Lung (tissue), 12 donors: ENCODE measurements around the gene GGA1. TPM values are rescaled to one million over a fixed set of nuclear protein-coding genes. Genes with fewer than 3 reads are reported as not detected.

ENCODE experiments used
- ATAC-seq: fragments of 200-7000 bp; cut with Tn5 transposase; one replicate; pipeline ENCODE4 v1.9.1; 2020; ENCODE audit warnings: moderate number of reproducible peaks; ENCODE audit not compliant: insufficient read depth, low FRiP score
- DNase-seq, 3 donors: peaks; one replicate each; pipeline ENCODE4 v3.0.0-alpha.2; 2013 to 2017
- H3K27ac ChIP-seq, 2 donors: one replicate each; pipeline ENCODE4 v1.5.1; 2013; ENCODE audit warnings: mild to moderate bottlenecking in 2 of 2, moderate library complexity in 2 of 2, control low read depth in 1 of 2, inconsistent platforms in 1 of 2, low read depth in 1 of 2, low read length in 1 of 2
- H3K27me3 ChIP-seq, 3 donors: one replicate each; pipeline ENCODE4 v1.5.1; 2013; ENCODE audit warnings: low read length in 2 of 3; ENCODE audit not compliant: control insufficient read depth in 3 of 3, insufficient read depth in 3 of 3
- H3K36me3 ChIP-seq, 4 donors: one replicate each; pipeline ENCODE4 v1.5.1; 2013; ENCODE audit warnings: low read length in 4 of 4, mild to moderate bottlenecking in 1 of 4, moderate library complexity in 1 of 4; ENCODE audit not compliant: control insufficient read depth in 4 of 4, insufficient read depth in 4 of 4
- H3K4me1 ChIP-seq, 5 donors: one replicate each; pipeline ENCODE4 v1.5.1; 2013; ENCODE audit warnings: low read length in 5 of 5, mild to moderate bottlenecking in 2 of 5, moderate library complexity in 1 of 5; ENCODE audit not compliant: control insufficient read depth in 5 of 5, insufficient read depth in 5 of 5
- H3K4me3 ChIP-seq: one replicate; pipeline ENCODE4 v1.5.1; 2013; ENCODE audit warnings: mild to moderate bottlenecking, control low read depth, moderate library complexity
- H3K9ac ChIP-seq, 2 donors: one replicate each; pipeline ENCODE4 v1.5.1; 2013; ENCODE audit warnings: low read length in 2 of 2, control low read depth in 1 of 2; ENCODE audit not compliant: insufficient read depth in 1 of 2
- H3K9me3 ChIP-seq, 4 donors: one replicate each; pipeline ENCODE4 v1.5.1; 2013; ENCODE audit warnings: low read length in 3 of 4, mild to moderate bottlenecking in 1 of 4, moderate library complexity in 1 of 4; ENCODE audit not compliant: control insufficient read depth in 4 of 4, insufficient read depth in 3 of 4
- WGBS, 2 donors: extraction: QIAGEN DNeasy Blood & Tissue Kit; methylation state at CpG; one replicate each; pipeline ENCODE4 v1.1.7; 2013; 5-methylcytosine and 5-hydroxymethylcytosine counted together
- polyA plus RNA-seq, 2 donors: library from polyadenylated mRNA; stranded (reverse); fragments of 200-250 nt; gene quantifications; one replicate each; pipeline ENCODE4 v1.2.1, GENCODE V29; 2013
- total RNA-seq, 2 donors: library from RNA; depleted of rRNA in 1 of 2; stranded (reverse); fragments of >200 nt in 1 of 2; gene quantifications; one replicate each; pipeline ENCODE4 v1.2.1, GENCODE V29; 2014 to 2021
- TF ChIP-seq, protein P1 (sequence below): IDR thresholded peaks from 2 replicates; pipeline ENCODE4 v1.5.1; 2012; ENCODE audit warnings: mild to moderate bottlenecking; ENCODE audit errors: control extremely low read depth, extremely low read depth
- donor health status: control.
- donor health status: control.
- donor health status: Bipolar disorder and iron deficiency.
- donor health status: healthy.
- donor health status: DM: yes; HTN: yes; CAD: no.

Gene GGA1
- total and polyA plus RNA-seq, 4 donors, result 51.5 to 72.4 (median 57.5) TPM

DNA sequence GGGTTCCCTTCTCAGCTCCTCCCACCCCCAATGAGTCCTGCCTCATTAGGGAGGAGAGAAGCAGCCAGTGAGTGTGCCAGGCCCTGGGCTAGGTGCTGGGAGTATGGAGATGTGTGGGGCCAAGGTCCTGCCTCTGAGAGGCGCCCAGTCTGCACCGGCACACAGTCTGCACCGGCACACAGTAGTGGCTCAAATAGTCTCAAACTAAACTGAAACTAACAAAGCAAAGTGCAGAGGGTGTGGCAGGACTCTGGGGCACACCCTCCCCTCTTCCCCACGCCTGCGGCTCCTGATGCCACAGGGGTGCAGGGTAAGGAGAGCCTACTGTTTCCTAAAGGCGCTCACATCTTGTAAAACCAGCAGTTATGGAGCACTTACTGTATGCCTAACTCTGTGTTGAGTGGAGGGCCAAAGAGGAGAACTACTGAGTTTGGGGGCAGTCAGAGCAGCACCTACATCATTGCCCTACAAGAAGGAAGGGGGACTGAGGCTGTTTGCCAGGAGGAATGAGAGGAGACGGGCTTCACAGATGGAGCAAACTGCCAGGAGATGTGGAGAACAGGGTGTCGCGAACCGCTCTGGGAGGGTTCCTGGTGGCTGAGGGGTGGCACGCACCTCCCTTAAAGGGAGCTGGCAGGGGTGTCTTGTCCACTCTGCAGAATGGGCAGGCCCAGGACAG is 29.9 kb downstream of the GGA1 start:
- 41 to 47% methylated on average over 11 of the region's 11 CpGs for WGBS, 2 donors
- ATAC-seq (no peak), DNase-seq (no peak)
- Histone ChIP-seq H3K9ac (peak overlapping the region in 1 of 2 donors; percentile 11), H3K9me3 (no peaks in the 10 kb centered on the region), H3K4me1 (peaks cover 7 to 70% (median 31%) of the 10 kb centered on the region in 5 donors), H3K27ac (peak overlapping the region in 1 of 2 donors; percentile 57), H3K4me3 (no peak overlapping the region), H3K27me3 (no peaks in the 10 kb centered on the region), H3K36me3 (peaks cover 0 to 5% (median under 1%) of the 10 kb centered on the region in 4 donors)
- TF ChIP-seq, protein P1, sequence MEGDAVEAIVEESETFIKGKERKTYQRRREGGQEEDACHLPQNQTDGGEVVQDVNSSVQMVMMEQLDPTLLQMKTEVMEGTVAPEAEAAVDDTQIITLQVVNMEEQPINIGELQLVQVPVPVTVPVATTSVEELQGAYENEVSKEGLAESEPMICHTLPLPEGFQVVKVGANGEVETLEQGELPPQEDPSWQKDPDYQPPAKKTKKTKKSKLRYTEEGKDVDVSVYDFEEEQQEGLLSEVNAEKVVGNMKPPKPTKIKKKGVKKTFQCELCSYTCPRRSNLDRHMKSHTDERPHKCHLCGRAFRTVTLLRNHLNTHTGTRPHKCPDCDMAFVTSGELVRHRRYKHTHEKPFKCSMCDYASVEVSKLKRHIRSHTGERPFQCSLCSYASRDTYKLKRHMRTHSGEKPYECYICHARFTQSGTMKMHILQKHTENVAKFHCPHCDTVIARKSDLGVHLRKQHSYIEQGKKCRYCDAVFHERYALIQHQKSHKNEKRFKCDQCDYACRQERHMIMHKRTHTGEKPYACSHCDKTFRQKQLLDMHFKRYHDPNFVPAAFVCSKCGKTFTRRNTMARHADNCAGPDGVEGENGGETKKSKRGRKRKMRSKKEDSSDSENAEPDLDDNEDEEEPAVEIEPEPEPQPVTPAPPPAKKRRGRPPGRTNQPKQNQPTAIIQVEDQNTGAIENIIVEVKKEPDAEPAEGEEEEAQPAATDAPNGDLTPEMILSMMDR, result no peak

DNA sequence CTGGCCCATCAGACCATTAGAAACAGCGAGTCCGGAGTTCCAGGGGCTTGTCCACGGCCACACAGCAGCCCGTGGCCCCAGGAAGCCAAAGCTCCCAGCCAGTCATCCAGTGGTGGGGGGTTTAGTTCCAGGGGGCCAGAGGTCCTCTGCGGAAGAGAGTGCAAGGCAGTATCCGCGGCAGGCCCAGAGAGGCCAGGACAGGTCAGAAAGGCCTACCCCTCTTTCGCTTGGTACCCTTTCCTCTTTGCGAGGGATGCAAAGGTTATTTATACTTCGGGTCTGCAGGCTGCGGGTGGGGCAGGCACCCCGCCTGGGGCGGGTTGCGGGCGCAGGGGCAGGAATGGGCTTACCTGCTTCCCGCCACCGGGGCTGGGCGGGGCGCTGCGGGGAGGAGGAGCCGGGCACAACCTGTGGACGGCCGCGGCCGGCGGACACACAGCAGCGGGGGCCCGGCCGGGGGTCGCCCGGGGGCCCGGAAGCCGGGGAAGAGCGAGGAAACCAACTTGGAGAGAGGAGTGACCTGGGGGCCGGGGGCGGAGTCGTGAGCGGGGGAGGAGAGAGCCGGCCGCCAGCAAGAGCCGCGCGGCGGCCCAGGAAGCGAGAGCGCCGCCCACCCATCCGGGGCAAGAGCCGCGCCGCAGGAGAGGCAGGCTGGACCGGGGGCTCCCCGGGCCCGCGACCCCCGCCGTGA is 30.6 kb downstream of the GGA1 start, which contains the start of gene SH3BP1:
Gene SH3BP1, plus strand, starts transcription at position 600 of the 691 bp plus-strand sequence. CDS start 119 bp downstream, outside the sequence.
- H3K4me3 ChIP-seq, result peak within 1 kb of the TSS; percentile 14
- H3K9me3 ChIP-seq, result no peaks in the 10 kb centered on the region
- TF ChIP-seq, protein P1, result no peak
- H3K9ac ChIP-seq, result peak within 1 kb of the TSS; percentile 11 to 67
- H3K4me1 ChIP-seq, result peaks cover 2 to 67% (median 32%) of the 10 kb centered on the region in 5 donors
- peak within 1 kb of the TSS in 1 of 2 donors; percentile 57 for H3K27ac ChIP-seq
- 7 to 11% methylated on average over 25 to 57 of the region's 57 CpGs for WGBS, 2 donors
- H3K36me3 ChIP-seq, result peaks cover 0 to 11% (median 3%) of the 10 kb centered on the region in 4 donors
- H3K27me3 ChIP-seq, result no peaks in the 10 kb centered on the region
- DNase-seq (peak; percentile 69 to 83 (median 71)), ATAC-seq (peak; percentile 43)

DNA sequence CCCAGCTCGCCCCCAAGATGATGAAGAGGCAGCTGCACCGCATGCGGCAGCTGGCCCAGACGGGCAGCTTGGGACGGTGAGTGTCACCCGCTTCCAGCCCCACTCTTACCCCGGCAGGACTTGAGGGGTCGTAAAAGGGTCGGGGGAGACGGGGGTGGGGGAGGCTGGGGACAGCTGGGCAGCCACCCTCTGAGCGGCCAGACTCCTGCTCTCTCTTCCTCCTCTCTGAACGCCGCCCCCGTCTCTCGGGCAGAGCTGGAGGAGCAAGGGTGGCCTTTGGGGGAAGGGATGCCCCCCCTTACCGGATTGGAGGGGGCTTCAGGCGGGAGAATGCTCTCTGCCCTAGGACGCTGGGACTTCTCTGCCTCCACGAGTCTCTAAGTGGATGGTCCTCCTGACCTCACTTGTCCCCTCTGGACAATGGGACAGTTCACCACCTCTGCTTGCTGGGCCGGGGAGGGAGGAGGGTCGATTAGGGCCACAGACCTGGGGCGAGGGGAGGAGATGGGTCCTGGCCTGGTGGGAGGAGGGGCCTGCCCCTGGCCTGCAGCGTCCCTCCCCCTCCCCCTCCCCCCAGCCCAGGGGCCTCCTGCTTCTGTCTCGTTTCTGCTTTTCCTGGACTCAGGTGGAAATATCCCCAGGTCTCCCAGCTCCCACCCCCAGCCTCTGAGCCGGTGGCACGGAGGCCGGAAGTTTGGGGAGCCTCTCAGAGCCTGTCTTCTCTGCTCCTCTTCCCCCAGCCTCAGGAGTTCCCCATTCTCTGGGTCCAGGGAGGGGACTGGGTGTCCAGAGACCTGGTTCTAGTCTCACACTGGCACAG is 31.3 kb downstream of the GGA1 start:
- no peak for ATAC-seq
- WGBS, 2 donors, result 3 to 5% methylated on average over 12 to 26 of the region's 27 CpGs
- Histone ChIP-seq H3K27me3 (no peaks in the 10 kb centered on the region), H3K27ac (peak overlapping the region in 1 of 2 donors; percentile 48), H3K36me3 (peaks cover 0 to 18% (median 8%) of the 10 kb centered on the region in 4 donors), H3K9me3 (no peaks in the 10 kb centered on the region), H3K4me1 (peaks cover 0 to 59% (median 25%) of the 10 kb centered on the region in 5 donors), H3K9ac (peak overlapping the region in 1 of 2 donors; percentile 67), H3K4me3 (peak overlapping the region; percentile 14)
- TF ChIP-seq, protein P1, result no peak
- DNase-seq, result no peak
